GM21515 (cell line): ENCODE measurements around the gene MYOD1.

ENCODE experiments used
- ATAC-seq: cut with Tn5 transposase; IDR thresholded peaks from one replicate; pipeline ENCODE4 v1.9.1; 2021; ENCODE audit not compliant: unreplicated experiment

The MYOD1 gene

GRCh38 chr11:17734418-17734911 lies 15.1 kb downstream of the MYOD1 start, which contains the start of gene KCNC1:
Gene KCNC1, plus strand, starts transcription at chr11:17734781. Its CDS starts 1,222 bp downstream, at chr11:17736003.
- no peak for ATAC-seq

- no peak for ATAC-seq
Measured at GRCh38 chr11:17734986-17735817, 15.8 kb downstream of the MYOD1 start.

GRCh38 chr11:17735818-17736578 lies 16.6 kb downstream of the MYOD1 start:
- ATAC-seq = no peak

- ATAC-seq = no peak
Measured at GRCh38 chr11:17736579-17736893, 17.2 kb downstream of the MYOD1 start.

GRCh38 chr11:17736930-17737817 lies 17.8 kb downstream of the MYOD1 start:
- ATAC-seq = no peak

- no peak for ATAC-seq
Measured at GRCh38 chr11:17738151-17738973, 19.0 kb downstream of the MYOD1 start.

- no peak for ATAC-seq
Measured at GRCh38 chr11:17739945-17740338, 20.6 kb downstream of the MYOD1 start.

- no peak for ATAC-seq
Measured at GRCh38 chr11:17740649-17741235, 21.4 kb downstream of the MYOD1 start.

- no peak for ATAC-seq
Measured at GRCh38 chr11:17741487-17741886, 22.1 kb downstream of the MYOD1 start.

GRCh38 chr11:17742019-17742418 lies 22.6 kb downstream of the MYOD1 start:
- no peak for ATAC-seq

GRCh38 chr11:17743026-17743807 lies 23.8 kb downstream of the MYOD1 start:
- ATAC-seq = no peak

GRCh38 chr11:17743808-17744119 lies 24.4 kb downstream of the MYOD1 start:
- no peak for ATAC-seq

- ATAC-seq = no peak
Measured at GRCh38 chr11:17744151-17744940, 25.0 kb downstream of the MYOD1 start.

- no peak for ATAC-seq
Measured at GRCh38 chr11:17745023-17745772, 25.8 kb downstream of the MYOD1 start.

GRCh38 chr11:17746096-17746495 lies 26.7 kb downstream of the MYOD1 start:
- no peak for ATAC-seq

- no peak for ATAC-seq
Measured at GRCh38 chr11:17747131-17747955, 28.0 kb downstream of the MYOD1 start.

GRCh38 chr11:17748044-17748443 lies 28.7 kb downstream of the MYOD1 start:
- no peak for ATAC-seq
